ENCODE data around the gene GHRH.

The GHRH gene

GRCh38 chr20:37205130-37205529, 56.5 kb downstream of the GHRH start:
- DNase-seq (ENCODE audit: low read depth), result no peak

GRCh38 chr20:37204056-37204455, 57.6 kb downstream of the GHRH start:
- no peak for DNase-seq (ENCODE audit: low read depth)

- DNase-seq (ENCODE audit: low read depth), result no peak
These were observed 59.2 kb downstream of the GHRH start for GRCh38 chr20:37202267-37202943.

- no peak for DNase-seq (ENCODE audit: low read depth)
These were observed 59.8 kb downstream of the GHRH start for GRCh38 chr20:37201827-37202162.

Data from CMK (cell line).